Vagina (tissue), 2 donors: ENCODE measurements around the gene ATXN10.

Experiments used
- POLR2A ChIP-seq, 2 donors: fragments of 450-650 bp; IDR thresholded peaks; one replicate each; pipeline ENCODE4 v1.6.1; 2017; ENCODE audit warnings: antibody characterized with exemption in 2 of 2, mild to moderate bottlenecking in 2 of 2, moderate library complexity in 2 of 2
- POLR2AphosphoS5 ChIP-seq, 2 donors: sonication (generic); formaldehyde crosslinking; IDR thresholded peaks; one replicate each; pipeline ENCODE4 v1.9.0; 2017; ENCODE audit warnings: antibody characterized with exemption in 2 of 2, mild to moderate bottlenecking in 2 of 2, low read depth in 1 of 2; ENCODE audit not compliant: insufficient read depth in 1 of 2
- TF ChIP-seq, protein P1 (sequence below), 3 experiments: fragments of 450-650 bp in 2 of 3; fragments of 200-600 bp in 1 of 3; sonication (generic) in 1 of 3; IDR thresholded peaks; one replicate each; pipeline ENCODE4 v1.5.1; 2017 to 2019; ENCODE audit warnings: antibody characterized with exemption in 3 of 3, mild to moderate bottlenecking in 2 of 3, moderate library complexity in 2 of 3

DNA sequence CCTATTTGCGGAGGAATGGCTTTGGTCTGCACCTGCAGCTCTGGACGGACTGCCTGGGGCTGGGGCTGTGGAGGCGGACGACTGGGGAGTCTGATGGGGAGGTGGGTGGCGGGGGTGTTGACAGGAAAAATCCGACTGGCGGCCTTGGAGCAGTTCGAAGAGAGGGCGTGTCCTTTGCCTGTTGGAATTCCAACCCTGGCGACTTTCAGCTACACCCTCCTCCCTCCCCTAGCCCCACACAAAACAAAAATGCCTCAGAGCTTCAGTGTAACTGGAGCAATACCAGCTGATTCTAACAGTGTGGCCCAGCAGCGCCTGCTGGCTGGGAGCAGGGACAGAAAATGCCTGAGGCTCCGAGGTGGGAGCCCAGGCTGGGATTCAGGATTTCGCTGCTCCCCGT lies 85.4 kb downstream of the ATXN10 start:
- TF ChIP-seq POLR2A (IDR thresholded peaks at IDR 0.05): no peak
- TF ChIP-seq, protein P1, sequence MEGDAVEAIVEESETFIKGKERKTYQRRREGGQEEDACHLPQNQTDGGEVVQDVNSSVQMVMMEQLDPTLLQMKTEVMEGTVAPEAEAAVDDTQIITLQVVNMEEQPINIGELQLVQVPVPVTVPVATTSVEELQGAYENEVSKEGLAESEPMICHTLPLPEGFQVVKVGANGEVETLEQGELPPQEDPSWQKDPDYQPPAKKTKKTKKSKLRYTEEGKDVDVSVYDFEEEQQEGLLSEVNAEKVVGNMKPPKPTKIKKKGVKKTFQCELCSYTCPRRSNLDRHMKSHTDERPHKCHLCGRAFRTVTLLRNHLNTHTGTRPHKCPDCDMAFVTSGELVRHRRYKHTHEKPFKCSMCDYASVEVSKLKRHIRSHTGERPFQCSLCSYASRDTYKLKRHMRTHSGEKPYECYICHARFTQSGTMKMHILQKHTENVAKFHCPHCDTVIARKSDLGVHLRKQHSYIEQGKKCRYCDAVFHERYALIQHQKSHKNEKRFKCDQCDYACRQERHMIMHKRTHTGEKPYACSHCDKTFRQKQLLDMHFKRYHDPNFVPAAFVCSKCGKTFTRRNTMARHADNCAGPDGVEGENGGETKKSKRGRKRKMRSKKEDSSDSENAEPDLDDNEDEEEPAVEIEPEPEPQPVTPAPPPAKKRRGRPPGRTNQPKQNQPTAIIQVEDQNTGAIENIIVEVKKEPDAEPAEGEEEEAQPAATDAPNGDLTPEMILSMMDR (IDR thresholded peaks at IDR 0.05): no peak
- peak in 1 of 2 donors; percentile 33 for TF ChIP-seq POLR2AphosphoS5 (IDR thresholded peaks at IDR 0.05; ENCODE audit: insufficient read depth in 1 of 2, low read depth in 1 of 2)
